GM19025 (cell line): ENCODE measurements around the gene TSPAN16.

Experiments
- ATAC-seq: cut with Tn5 transposase; IDR thresholded peaks from one replicate; pipeline ENCODE4 v1.9.1; 2021; ENCODE audit warnings: mild to moderate bottlenecking, low read depth, moderate library complexity; ENCODE audit not compliant: unreplicated experiment

TSPAN16 gene

GRCh38 chr19:11267316-11268085 is 28.5 kb upstream of the TSPAN16 start:
- no peak for ATAC-seq

- ATAC-seq = no peak
These were observed 27.1 kb upstream of the TSPAN16 start for GRCh38 chr19:11268783-11269267.

GRCh38 chr19:11269408-11269807 is 26.6 kb upstream of the TSPAN16 start:
- ATAC-seq = no peak

GRCh38 chr19:11273296-11273695 is 22.7 kb upstream of the TSPAN16 start:
- no peak for ATAC-seq

GRCh38 chr19:11273989-11274388 is 22.0 kb upstream of the TSPAN16 start:
- no peak for ATAC-seq

- ATAC-seq = no peak
These were observed 21.4 kb upstream of the TSPAN16 start for GRCh38 chr19:11274533-11275086.

- no peak for ATAC-seq
These were observed 17.3 kb upstream of the TSPAN16 start for GRCh38 chr19:11278670-11279069.

GRCh38 chr19:11279505-11280236 is 16.3 kb upstream of the TSPAN16 start:
- ATAC-seq = no peak

- no peak for ATAC-seq
These were observed 14.5 kb upstream of the TSPAN16 start for GRCh38 chr19:11281356-11282049.

GRCh38 chr19:11284515-11284914 is 11.4 kb upstream of the TSPAN16 start:
- no peak for ATAC-seq

GRCh38 chr19:11286312-11286974 is 9.5 kb upstream of the TSPAN16 start:
- no peak for ATAC-seq

GRCh38 chr19:11288349-11288748 is 7.6 kb upstream of the TSPAN16 start:
- ATAC-seq = no peak

GRCh38 chr19:11290256-11290655 is 5.7 kb upstream of the TSPAN16 start:
- ATAC-seq = no peak

- ATAC-seq = no peak
These were observed 4.5 kb upstream of the TSPAN16 start for GRCh38 chr19:11291415-11291814.

GRCh38 chr19:11291991-11292390 is 4.0 kb upstream of the TSPAN16 start:
- ATAC-seq = no peak

- ATAC-seq = no peak
These were observed 2.2 kb upstream of the TSPAN16 start for GRCh38 chr19:11293433-11294389.

- no peak for ATAC-seq
These were observed 780 bp upstream of the TSPAN16 start for GRCh38 chr19:11295180-11295579.

- no peak for ATAC-seq
These were observed 304 bp downstream of the TSPAN16 start for GRCh38 chr19:11296264-11296663.
